Osteocyte (in vitro differentiated cells): ENCODE results near the gene PGGHG. TPM values are rescaled to one million over a fixed set of nuclear protein-coding genes. Genes with fewer than 3 reads are reported as not detected.

ENCODE experiments used
- DNase-seq: peaks from one replicate; pipeline ENCODE4 v3.0.0; 2021; ENCODE audit warnings: mixed read lengths; ENCODE audit not compliant: unreplicated experiment; ENCODE audit errors: extremely low spot score
- H3K27ac Mint-ChIP-seq: one replicate; pipeline ENCODE4 v1.8.0; 2021; ENCODE audit warnings: mild to moderate bottlenecking, mixed read lengths; ENCODE audit not compliant: unreplicated experiment
- H3K27me3 Mint-ChIP-seq: one replicate; pipeline ENCODE4 v1.8.0; 2021; ENCODE audit warnings: mixed read lengths; ENCODE audit not compliant: unreplicated experiment
- H3K36me3 Mint-ChIP-seq: one replicate; pipeline ENCODE4 v1.8.0; 2021; ENCODE audit warnings: mixed read lengths; ENCODE audit not compliant: unreplicated experiment
- H3K4me1 Mint-ChIP-seq: one replicate; pipeline ENCODE4 v1.8.0; 2021; ENCODE audit warnings: mixed read lengths; ENCODE audit not compliant: unreplicated experiment
- H3K4me3 Mint-ChIP-seq: one replicate; pipeline ENCODE4 v1.8.0; 2021; ENCODE audit warnings: mild to moderate bottlenecking, moderate library complexity, mixed read lengths; ENCODE audit not compliant: unreplicated experiment
- H3K9me3 Mint-ChIP-seq: one replicate; pipeline ENCODE4 v1.8.0; 2021; ENCODE audit warnings: mixed read lengths; ENCODE audit not compliant: unreplicated experiment
- CTCF ChIP-seq: fragments of 200-600 bp; sonication (generic); IDR thresholded peaks from 2 replicates; pipeline ENCODE4 v1.5.0; 2021; ENCODE audit warnings: antibody characterized with exemption, mild to moderate bottlenecking, moderate library complexity
- total RNA-seq: library from RNA; stranded (reverse); gene quantifications from 2 replicates; pipeline ENCODE4 v1.2.1, GENCODE V29; 2021

The PGGHG gene
- total RNA-seq, 1 donor from 2014 or later = 43.4 TPM

GRCh38 chr11:253886-254270 lies 35.0 kb upstream of the PGGHG start:
- H3K27ac Mint-ChIP-seq = no peak overlapping the region
- peaks cover 27% of the 10 kb centered on the region for H3K36me3 Mint-ChIP-seq
- DNase-seq = peak; percentile 51
- no peak overlapping the region for H3K4me3 Mint-ChIP-seq
- no peaks in the 10 kb centered on the region for H3K9me3 Mint-ChIP-seq
- H3K27me3 Mint-ChIP-seq = peaks cover 2% of the 10 kb centered on the region
- H3K4me1 Mint-ChIP-seq = no peaks in the 10 kb centered on the region
- no peak for TF ChIP-seq CTCF

DNA sequence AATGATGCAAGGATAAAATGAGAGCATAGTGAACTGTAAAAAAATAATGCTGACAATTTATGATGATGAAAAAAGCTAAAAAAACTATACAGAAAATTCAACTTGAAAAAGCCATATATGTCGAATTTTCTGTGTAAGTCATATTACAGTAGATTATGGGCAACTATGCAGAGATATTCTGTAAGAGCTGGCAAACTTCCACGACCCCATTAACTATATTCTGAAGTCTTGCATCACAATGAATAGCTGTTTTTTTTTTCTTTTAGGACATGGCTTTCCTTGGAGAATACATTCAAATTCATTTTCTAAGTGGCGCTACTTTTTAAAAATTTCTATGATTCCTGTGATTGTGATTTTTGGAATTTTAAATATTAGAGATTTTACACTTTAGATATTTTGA lies 33.8 kb upstream of the PGGHG start:
- Mint-ChIP-seq H3K4me3 (no peak overlapping the region), H3K36me3 (peaks cover 20% of the 10 kb centered on the region), H3K4me1 (no peaks in the 10 kb centered on the region), H3K27me3 (peaks cover 2% of the 10 kb centered on the region), H3K27ac (no peak overlapping the region), H3K9me3 (no peaks in the 10 kb centered on the region)
- DNase-seq = no peak
- no peak for TF ChIP-seq CTCF

DNA sequence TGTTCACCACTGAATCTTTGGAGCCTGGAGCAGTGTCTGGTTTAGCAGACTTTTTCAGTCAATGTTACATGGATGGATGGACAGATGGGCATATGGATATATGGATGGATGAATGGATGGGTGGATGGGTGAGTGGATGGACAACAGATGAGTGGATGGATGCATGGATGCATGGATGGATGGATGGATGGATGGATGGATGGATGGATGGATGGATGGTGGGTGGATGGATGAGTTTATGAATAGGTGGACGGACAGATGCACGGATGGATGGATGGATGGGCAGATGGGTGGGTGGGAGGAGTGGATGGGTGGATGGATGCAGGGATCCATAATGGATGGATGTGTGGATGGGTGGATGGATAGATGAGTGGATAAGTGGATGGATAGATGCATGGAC lies 33.1 kb upstream of the PGGHG start:
- H3K4me1 Mint-ChIP-seq = no peaks in the 10 kb centered on the region
- no peak overlapping the region for H3K27ac Mint-ChIP-seq
- DNase-seq = no peak
- H3K27me3 Mint-ChIP-seq = peaks cover 2% of the 10 kb centered on the region
- H3K4me3 Mint-ChIP-seq = no peak overlapping the region
- TF ChIP-seq CTCF = no peak
- H3K9me3 Mint-ChIP-seq = no peaks in the 10 kb centered on the region
- peaks cover 17% of the 10 kb centered on the region for H3K36me3 Mint-ChIP-seq

GRCh38 chr11:256952-257737 lies 31.8 kb upstream of the PGGHG start:
- no peak overlapping the region for H3K4me3 Mint-ChIP-seq
- no peak overlapping the region for H3K27ac Mint-ChIP-seq
- no peaks in the 10 kb centered on the region for H3K4me1 Mint-ChIP-seq
- TF ChIP-seq CTCF = no peak
- peaks cover 11% of the 10 kb centered on the region for H3K36me3 Mint-ChIP-seq
- no peaks in the 10 kb centered on the region for H3K9me3 Mint-ChIP-seq
- H3K27me3 Mint-ChIP-seq = peaks cover 2% of the 10 kb centered on the region
- peak; percentile 70 for DNase-seq

GRCh38 chr11:257766-258493 lies 31.0 kb upstream of the PGGHG start:
- DNase-seq = peak; percentile 65
- Mint-ChIP-seq H3K36me3 (peaks cover 6% of the 10 kb centered on the region), H3K4me1 (no peaks in the 10 kb centered on the region), H3K9me3 (no peaks in the 10 kb centered on the region), H3K27ac (no peak overlapping the region), H3K27me3 (peaks cover 2% of the 10 kb centered on the region), H3K4me3 (no peak overlapping the region)
- no peak for TF ChIP-seq CTCF
